Psoas muscle (tissue), 8 donors: ENCODE data around the gene CTNNA1. TPM values are rescaled to one million over a fixed set of nuclear protein-coding genes. Genes with fewer than 3 reads are reported as not detected.
"Not testable (repeated sequence)": the region's sequence is repeated elsewhere in the genome, so short reads cannot be mapped to it uniquely, and the experiment has no call there.

ENCODE experiments used
- ATAC-seq, 4 donors: fragments of 200-7000 bp; cut with Tn5 transposase; one replicate each; pipeline ENCODE4 v1.9.1; 2020; ENCODE audit warnings: moderate library complexity in 3 of 4, mild to moderate bottlenecking in 2 of 4
- DNase-seq, 2 donors: peaks; one replicate each; pipeline ENCODE4 v3.0.0-alpha.2; 2020
- H3K27ac ChIP-seq: fragments of 200-600 bp; one replicate; pipeline ENCODE4 v1.8.0; 2022
- H3K27me3 ChIP-seq, 3 donors: fragments of 200-600 bp in 1 of 3; one replicate each; pipeline versions ENCODE4 v1.6.1 to v1.8.0; 2013 to 2022; ENCODE audit warnings: low read length in 2 of 3, mild to moderate bottlenecking in 2 of 3, moderate library complexity in 1 of 3; ENCODE audit not compliant: insufficient read depth in 3 of 3
- H3K36me3 ChIP-seq, 2 donors: fragments of 200-600 bp in 1 of 2; one replicate each; pipeline versions ENCODE4 v1.6.1 to v1.8.0; 2013 to 2022; ENCODE audit warnings: low read depth in 1 of 2, mild to moderate bottlenecking in 1 of 2, moderate library complexity in 1 of 2; ENCODE audit not compliant: insufficient read depth in 1 of 2
- H3K4me1 ChIP-seq: fragments of 200-600 bp; one replicate; pipeline ENCODE4 v1.8.0; 2022
- H3K4me3 ChIP-seq: fragments of 200-600 bp; one replicate; pipeline ENCODE4 v1.8.0; 2022; ENCODE audit warnings: mild to moderate bottlenecking
- H3K9me3 ChIP-seq: fragments of 200-600 bp; one replicate; pipeline ENCODE4 v1.8.0; 2022
- whole genome bisulfite sequencing, 3 donors: extraction: QIAGEN DNeasy Blood & Tissue Kit; methylation state at CpG; one replicate each; pipeline versions ENCODE4 v1.1.6 to v1.1.7; 2013; 5-methylcytosine and 5-hydroxymethylcytosine counted together
- intact Hi-C, 2 donors: fragments of 100-400 bp; cut with DNase I; formaldehyde crosslinking; loops; one replicate each; pipeline versions ENCODE4 v1.11.0 to v1.14.2; 2022
- polyA plus RNA-seq, 3 donors: library from polyadenylated mRNA; stranded (reverse); fragments of 200-250 nt; gene quantifications; one replicate each; pipeline ENCODE4 v1.2.3, GENCODE V29; 2013
- total RNA-seq, 4 donors: library from RNA; stranded (reverse); fragmentation: NEBNext Ultra II Directional in 2 of 4; extraction: Animal tissue kit (Norgen Biotek cat#: 25700) in 2 of 4; gene quantifications; one replicate each; pipeline versions ENCODE4 v1.2.1 to v1.2.4, GENCODE V29; 2021 to 2023
- TF ChIP-seq, protein P1 (sequence below): fragments of 200-600 bp; IDR thresholded peaks from one replicate; pipeline ENCODE4 v1.8.0; 2022; ENCODE audit warnings: antibody characterized with exemption
- donor health status: healthy with polysubstance abuse.
- donor health status: DM: no; HTN: no; CAD: no; lungs with moderate emphysema.
- donor health status: Bipolar disorder and iron deficiency.
- donor health status: healthy.
- donor health status: DM: yes; HTN: yes; CAD: no.
- donor health status: DM: no; HTN: no; CAD: no.
- donor health status: DM: no; HTN: no; CAD: no.
- donor health status: DM: yes; HTN: yes; CAD: no.

The CTNNA1 gene
- total and polyA plus RNA-seq, 7 donors, result 58.8 to 162 (median 99.3) TPM

DNA sequence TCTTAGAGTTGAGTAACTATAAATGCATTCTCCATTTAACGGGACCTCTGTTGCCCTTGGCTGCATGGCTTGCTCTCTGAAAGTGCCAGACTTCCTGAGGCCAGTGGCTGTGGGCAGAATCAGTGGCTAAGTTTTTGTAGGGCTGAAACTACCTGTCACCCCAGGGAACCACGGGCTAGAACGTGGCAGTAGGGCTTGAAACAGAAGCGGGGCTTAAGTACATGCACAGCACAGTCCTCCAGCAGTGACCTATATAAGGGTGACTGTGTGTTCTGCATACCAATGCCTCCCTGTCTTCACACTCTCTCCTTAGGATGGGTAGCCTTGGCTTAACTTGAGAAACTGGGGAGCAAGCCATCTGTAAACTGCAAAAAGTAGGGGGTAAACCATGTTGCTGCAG lies 165.5 kb downstream of the CTNNA1 start:
- 70 to 74% (median 73%) methylated on average over 4 of the region's 4 CpGs for WGBS, 3 donors
- peaks cover 2 to 14% of the 10 kb centered on the region in 2 donors for H3K36me3 ChIP-seq
- intact Hi-C loops, result no loop called here
- TF ChIP-seq, protein P1, sequence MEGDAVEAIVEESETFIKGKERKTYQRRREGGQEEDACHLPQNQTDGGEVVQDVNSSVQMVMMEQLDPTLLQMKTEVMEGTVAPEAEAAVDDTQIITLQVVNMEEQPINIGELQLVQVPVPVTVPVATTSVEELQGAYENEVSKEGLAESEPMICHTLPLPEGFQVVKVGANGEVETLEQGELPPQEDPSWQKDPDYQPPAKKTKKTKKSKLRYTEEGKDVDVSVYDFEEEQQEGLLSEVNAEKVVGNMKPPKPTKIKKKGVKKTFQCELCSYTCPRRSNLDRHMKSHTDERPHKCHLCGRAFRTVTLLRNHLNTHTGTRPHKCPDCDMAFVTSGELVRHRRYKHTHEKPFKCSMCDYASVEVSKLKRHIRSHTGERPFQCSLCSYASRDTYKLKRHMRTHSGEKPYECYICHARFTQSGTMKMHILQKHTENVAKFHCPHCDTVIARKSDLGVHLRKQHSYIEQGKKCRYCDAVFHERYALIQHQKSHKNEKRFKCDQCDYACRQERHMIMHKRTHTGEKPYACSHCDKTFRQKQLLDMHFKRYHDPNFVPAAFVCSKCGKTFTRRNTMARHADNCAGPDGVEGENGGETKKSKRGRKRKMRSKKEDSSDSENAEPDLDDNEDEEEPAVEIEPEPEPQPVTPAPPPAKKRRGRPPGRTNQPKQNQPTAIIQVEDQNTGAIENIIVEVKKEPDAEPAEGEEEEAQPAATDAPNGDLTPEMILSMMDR, result no peak
- H3K27ac ChIP-seq, result no peak overlapping the region
- no peak overlapping the region for H3K4me3 ChIP-seq
- no peaks in the 10 kb centered on the region for H3K27me3 ChIP-seq
- no peaks in the 10 kb centered on the region for H3K9me3 ChIP-seq
- peak in 2 of 4 donors; percentile 29 to 48 for ATAC-seq
- H3K4me1 ChIP-seq, result no peaks in the 10 kb centered on the region
- no peak for DNase-seq

DNA sequence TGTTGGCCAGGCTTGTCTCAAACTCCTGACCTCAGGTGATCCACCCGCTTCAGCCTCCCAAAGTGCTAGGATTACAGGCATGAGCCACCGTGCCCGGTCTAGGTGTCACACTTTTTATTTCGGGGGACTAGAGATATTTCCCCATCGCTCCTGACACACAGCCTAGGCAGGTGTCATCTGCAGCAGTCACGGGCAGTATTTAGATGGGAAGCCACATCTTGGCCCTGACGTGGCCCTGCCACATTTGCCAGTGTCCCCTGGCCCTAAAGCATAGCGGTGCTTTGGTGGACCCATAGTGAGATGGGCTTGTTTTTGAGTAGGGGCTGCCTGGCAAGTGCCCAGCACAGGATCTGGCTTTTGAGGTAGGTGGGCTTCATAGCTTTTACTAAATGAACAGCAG lies 167.0 kb downstream of the CTNNA1 start:
- Histone ChIP-seq H3K27me3 (no peaks in the 10 kb centered on the region), H3K36me3 (peaks cover 5 to 29% of the 10 kb centered on the region in 2 donors), H3K9me3 (no peaks in the 10 kb centered on the region), H3K27ac (no peak overlapping the region), H3K4me3 (no peak overlapping the region), H3K4me1 (no peaks in the 10 kb centered on the region)
- TF ChIP-seq, protein P1, result no peak
- ATAC-seq, result peak in 3 of 4 donors; percentile 40 to 74 (median 62)
- WGBS, 3 donors, result 77 to 81% (median 81%) methylated on average over 8 of the region's 8 CpGs
- intact Hi-C loops, result no loop called here
- no peak for DNase-seq

DNA sequence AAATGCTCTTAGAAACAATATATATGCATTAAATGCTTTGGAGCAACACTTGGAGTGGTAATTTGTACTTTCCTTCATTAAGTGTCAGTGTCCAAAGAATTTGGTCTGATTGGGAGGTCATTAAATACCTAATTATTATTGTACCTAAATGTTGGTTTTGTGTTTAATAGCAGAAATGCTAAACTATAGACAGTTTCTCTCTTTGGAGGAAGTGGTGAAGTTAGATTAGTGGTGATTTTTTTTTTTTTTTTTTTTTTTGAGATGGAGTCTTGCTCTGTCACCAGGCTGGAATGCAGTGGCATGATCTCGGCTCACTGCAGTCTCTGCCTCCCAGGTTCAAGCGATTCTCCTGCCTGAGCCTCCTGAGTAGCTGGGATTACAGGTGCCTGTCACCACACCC lies 168.1 kb downstream of the CTNNA1 start:
- H3K4me3 ChIP-seq, intact Hi-C loops, H3K27ac ChIP-seq, ATAC-seq, H3K9me3 ChIP-seq, DNase-seq, H3K4me1 ChIP-seq, H3K27me3 ChIP-seq: not testable (repeated sequence)
- peaks cover 8 to 41% of the 10 kb centered on the region in 2 donors for H3K36me3 ChIP-seq
- 88 to 100% (median 96%) methylated on average over 1 to 2 of the region's 2 CpGs for WGBS, 3 donors

DNA sequence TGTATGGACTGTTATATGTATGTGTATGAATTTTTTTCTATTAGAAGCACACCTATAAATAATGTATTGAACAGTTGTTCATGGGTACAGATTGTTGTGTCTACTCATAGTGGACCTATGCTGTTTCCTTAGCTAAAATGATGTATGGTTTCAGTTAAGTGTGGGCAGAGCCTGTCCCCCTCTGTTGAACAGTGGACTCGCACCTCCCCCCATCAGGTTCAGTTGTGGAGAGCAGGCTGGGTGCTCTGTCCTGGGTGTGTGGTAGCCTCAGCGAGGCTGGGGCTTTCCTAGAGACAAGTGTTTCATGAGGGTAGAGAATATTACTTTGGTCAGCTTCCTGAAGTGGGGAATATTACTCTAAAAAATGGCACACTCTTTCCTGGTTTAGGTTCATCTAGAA lies 169.3 kb downstream of the CTNNA1 start:
- no peak overlapping the region for H3K4me3 ChIP-seq
- WGBS, 3 donors, result 90 to 96% (median 95%) methylated on average over 2 of the region's 2 CpGs
- intact Hi-C loops, result no loop called here
- TF ChIP-seq, protein P1, result no peak
- DNase-seq, result no peak
- peaks cover 1% of the 10 kb centered on the region for H3K4me1 ChIP-seq
- H3K27ac ChIP-seq, result no peak overlapping the region
- no peaks in the 10 kb centered on the region for H3K9me3 ChIP-seq
- no peak for ATAC-seq
- H3K27me3 ChIP-seq, result no peaks in the 10 kb centered on the region
- peaks cover 8 to 49% of the 10 kb centered on the region in 2 donors for H3K36me3 ChIP-seq

DNA sequence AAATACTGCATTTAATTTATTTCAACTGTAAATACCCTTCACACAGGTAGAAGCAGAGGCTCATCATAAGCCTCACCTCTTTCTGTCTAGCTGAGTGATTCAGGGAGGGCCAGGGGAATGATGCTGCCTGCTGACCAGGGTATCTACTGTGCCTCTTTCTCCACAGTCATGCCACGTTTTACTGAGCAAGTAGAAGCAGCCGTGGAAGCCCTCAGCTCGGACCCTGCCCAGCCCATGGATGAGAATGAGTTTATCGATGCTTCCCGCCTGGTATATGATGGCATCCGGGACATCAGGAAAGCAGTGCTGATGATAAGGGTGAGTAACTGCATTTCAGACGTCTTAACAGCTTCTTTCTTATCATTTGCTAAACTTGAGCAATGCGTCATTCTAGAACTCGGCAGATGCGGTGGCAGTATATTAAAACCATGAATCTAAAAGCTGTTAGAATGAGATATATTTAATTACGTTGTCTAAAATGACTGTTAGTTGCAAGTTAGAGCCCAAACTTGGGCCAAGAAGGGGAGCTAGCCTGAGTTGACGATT lies 171.9 kb downstream of the CTNNA1 start:
- TF ChIP-seq, protein P1, result no peak
- H3K27me3 ChIP-seq, result no peaks in the 10 kb centered on the region
- H3K9me3 ChIP-seq, result no peaks in the 10 kb centered on the region
- H3K4me3 ChIP-seq, result no peak overlapping the region
- peaks cover 8 to 62% of the 10 kb centered on the region in 2 donors for H3K36me3 ChIP-seq
- 92 to 94% (median 93%) methylated on average over 12 of the region's 12 CpGs for WGBS, 3 donors
- H3K4me1 ChIP-seq, result peaks cover 10% of the 10 kb centered on the region
- H3K27ac ChIP-seq, result no peak overlapping the region
- ATAC-seq (no peak), DNase-seq (no peak)
- intact Hi-C loops, result no loop called here
